ENCODE results near the gene PAQR4.
A peak's percentile ranks its signal among the peaks of the same experiment; 100 is the strongest.

Gene PAQR4

DNA sequence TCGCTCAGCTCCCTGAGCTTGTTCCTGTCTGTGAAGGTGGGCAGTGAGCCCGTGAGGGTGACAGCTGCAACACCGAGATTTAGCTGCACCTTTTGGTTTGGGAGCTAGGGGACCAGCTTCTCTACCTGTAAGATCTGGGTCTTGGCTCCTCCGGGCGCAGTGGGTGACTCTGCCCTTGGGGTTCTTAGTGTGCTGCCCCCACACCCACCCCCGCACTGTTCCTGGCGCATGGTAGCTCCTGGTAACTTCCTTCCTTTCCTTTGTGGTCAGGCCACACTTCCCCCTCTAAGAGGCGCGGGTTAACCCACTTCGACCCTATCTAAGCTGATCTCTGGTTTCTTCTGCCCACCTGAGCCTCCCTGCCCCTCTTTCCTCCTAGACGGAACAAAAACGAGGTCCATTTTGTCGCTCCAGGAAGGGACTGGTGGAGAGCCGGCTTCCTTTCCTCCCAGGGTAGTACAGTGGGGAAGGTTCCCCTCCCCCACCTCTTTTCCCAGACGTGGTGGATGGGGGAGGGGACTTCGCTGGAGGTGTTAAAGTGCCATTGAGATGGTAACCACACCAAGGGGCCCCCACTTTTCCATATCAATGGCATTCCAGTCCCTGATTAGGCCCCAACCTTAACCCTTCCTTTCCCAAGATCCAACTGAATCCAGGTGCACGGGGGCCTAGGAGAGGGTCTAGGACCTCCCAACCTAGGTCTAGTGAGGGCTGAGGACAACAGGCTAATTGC, 39.0 kb downstream of the PAQR4 start:
- DNase-seq: no peak

DNA sequence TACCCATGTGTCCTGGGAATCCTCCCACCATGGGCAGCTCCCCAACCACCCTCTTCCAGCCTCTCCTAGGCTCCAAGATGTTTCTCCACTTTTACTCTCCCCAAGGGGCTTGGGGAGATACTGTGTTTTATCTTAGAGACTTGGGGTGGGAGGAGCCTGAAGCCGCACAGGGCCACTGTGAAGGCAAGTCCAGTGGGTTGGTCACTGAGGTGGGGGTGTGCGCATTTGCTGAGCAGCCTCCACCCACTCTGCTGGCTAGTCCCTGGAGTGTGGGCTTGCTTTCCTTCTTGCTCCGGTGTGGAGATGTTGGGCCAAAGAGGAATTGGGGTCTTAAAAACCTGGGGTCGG, 39.5 kb downstream of the PAQR4 start:
- DNase-seq: no peak

DNA sequence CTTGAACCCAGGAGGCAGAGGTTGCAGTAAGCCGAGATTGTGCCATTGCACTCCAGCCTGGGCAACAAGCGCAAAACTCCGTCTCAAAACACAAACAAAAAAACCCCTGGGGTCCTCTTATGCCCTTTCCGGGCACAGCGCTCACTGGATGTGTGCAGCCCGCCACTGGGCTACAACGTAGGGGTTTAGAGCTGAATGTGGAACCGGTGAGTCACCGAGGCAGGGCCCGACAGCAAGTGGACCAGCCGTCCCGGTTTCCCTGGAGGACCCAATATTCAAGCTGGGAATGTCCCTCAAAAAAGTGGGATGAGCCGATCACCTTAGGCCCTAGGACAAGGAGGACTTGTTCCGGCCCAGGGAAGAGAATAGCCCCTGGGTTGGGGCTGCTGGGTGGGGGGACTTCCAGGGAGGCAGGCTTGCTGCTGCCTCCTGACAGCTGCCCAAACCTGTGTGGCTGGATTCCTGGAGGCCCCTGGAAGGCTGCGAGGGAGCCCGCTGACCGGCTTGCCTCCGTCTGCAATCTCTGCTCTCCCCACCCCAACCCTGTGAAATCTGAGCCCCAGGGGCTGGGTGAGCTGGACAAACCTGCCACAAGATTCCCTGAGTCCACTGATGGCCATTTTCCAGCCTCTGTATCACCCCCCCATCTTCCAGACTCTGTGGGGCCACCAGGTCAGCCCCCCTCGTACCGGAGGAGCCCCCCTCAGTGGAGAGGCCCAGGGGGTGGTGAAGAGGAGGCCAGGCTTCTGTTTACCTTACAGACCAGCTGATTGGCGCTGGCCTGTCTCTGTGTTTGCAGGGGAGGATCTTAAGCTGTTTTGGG, 40.6 kb downstream of the PAQR4 start:
- DNase-seq: no peak

- DNase-seq: no peak
These were observed 41.4 kb downstream of the PAQR4 start for GRCh38 chr16:3010510-3010909.

GRCh38 chr16:3012246-3012645, 43.1 kb downstream of the PAQR4 start:
- DNase-seq: peak; percentile 70

DNA sequence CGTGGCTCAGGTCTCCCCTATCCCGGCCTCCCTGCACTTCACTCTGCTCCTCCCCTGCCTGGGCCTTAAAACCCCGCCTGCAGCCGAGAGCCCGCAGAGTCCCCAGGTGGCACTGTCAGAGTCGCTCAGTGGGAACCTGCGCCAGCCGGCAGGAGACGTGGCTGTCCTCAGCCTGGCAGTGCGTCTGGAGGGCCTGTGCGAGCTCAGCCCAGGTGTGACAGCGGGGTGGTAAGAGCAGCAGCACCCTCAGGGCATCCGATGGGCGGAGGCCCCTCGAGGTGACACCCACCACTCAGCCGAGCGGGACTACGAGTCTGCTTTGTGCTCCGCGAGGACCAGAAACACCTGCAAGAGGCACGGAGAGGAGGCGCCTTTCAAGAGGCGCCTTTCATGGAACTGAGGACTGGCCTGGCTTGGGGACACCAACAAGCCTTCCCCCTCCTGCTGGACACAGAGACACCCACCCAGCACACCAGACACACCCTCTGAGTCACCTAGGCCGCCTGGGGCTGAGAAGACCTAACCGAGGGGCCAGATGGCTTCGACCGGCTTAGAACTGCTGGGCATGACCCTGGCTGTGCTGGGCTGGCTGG, 43.8 kb downstream of the PAQR4 start, which contains the start of gene CLDN9:
CLDN9 (plus strand) TSS at position 96 of the 593 bp plus-strand sequence; CDS start at position 536, 440 bp downstream.
- DNase-seq: peak; percentile 43

GRCh38 chr16:3013491-3013951, 44.4 kb downstream of the PAQR4 start:
- DNase-seq: no peak

DNA sequence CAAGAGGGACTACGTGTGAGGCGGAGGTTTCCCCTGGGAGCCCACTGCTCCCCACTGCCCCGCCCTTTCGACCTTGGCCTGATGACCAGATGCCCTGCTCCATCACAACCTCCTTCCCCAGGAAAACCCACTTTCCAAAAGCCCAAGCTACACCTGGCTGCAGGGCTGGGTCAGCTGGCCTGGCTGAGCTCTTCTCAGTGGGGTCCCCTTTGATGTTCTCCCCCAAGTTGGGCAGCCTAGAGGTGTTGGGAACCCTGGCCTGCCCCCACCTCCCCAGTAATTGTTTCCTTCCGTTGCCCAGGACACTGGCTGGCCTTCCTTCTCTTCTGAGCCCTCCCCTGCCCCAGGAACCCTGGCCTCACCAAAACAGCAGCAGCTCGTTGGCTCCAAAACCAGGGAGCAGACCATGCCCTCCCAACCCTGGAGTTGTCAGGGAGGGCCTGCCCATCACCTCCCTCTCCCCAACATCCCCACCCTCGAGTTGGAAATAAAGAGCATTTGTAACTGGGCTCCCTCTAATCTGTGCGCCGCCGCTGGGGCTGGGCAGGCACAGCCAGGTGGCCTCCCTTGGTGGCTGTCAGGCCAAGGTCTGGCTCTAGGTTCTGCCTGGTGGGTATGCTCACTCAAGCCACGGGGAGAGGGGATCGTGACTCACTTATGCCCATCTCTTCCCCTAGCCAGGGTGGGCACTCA, 45.0 kb downstream of the PAQR4 start:
- no peak for DNase-seq

GRCh38 chr16:3014971-3015370, 45.8 kb downstream of the PAQR4 start:
- no peak for DNase-seq

DNA sequence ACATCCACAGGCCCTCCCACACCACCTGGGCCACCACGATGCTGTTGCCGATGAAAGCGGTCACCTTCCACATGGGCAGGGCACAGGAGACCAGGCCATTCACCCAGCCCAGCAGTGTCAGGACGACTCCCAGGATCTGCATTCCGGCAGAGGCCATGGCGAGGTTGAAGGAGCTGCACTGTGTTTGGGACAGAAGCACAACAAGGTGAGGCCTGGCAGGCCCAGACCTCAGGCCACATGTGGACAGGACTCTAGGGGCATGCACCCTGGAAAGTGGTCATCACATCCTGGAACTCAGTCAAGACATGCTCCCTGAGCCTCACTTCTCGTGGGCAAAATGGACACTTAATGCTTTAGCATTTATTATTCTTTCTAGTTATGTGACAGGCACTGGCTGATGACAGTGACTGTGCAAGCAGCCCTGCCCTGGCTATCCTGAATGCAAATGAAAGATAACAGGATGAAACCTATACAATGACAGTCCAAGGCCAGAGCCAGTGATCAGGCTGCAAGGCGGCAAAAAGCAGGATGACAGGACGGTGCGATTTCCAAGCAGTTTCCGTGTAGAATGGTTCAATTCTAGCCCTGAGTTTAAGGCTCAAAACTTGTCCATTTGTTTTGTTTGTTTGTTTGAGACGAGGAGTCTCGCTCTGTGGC, 46.8 kb downstream of the PAQR4 start:
- DNase-seq: no peak

- DNase-seq: no peak
These were observed 48.2 kb downstream of the PAQR4 start for GRCh38 chr16:3017344-3017743.

GRCh38 chr16:3017794-3018506, 48.8 kb downstream of the PAQR4 start, which contains the start of gene CLDN6:
CLDN6 (minus strand) TSS chr16:3018183; CDS start chr16:3016021, 2,162 bp downstream.
- peak; percentile 45 for DNase-seq

- DNase-seq: no peak
These were observed 50.6 kb downstream of the PAQR4 start for GRCh38 chr16:3019594-3020246.

DNA sequence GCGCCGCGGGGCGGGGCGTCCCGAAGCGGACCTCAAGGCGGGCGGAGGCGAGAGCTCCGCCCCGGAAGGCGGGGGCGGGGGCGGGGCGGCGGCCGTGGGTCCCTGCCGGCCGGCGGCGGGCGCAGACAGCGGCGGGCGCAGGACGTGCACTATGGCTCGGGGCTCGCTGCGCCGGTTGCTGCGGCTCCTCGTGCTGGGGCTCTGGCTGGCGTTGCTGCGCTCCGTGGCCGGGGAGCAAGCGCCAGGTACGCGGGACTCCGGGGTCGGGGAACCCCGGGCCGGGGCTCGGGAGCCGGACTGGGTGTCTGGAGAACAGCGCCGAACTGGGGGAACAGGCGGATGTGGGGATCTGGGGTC, 51.1 kb downstream of the PAQR4 start, which contains the start of gene TNFRSF12A:
TNFRSF12A (plus strand) TSS at position 122 of the 357 bp plus-strand sequence; CDS start at position 152, 30 bp downstream.
- peak; percentile 28 for DNase-seq

DNA sequence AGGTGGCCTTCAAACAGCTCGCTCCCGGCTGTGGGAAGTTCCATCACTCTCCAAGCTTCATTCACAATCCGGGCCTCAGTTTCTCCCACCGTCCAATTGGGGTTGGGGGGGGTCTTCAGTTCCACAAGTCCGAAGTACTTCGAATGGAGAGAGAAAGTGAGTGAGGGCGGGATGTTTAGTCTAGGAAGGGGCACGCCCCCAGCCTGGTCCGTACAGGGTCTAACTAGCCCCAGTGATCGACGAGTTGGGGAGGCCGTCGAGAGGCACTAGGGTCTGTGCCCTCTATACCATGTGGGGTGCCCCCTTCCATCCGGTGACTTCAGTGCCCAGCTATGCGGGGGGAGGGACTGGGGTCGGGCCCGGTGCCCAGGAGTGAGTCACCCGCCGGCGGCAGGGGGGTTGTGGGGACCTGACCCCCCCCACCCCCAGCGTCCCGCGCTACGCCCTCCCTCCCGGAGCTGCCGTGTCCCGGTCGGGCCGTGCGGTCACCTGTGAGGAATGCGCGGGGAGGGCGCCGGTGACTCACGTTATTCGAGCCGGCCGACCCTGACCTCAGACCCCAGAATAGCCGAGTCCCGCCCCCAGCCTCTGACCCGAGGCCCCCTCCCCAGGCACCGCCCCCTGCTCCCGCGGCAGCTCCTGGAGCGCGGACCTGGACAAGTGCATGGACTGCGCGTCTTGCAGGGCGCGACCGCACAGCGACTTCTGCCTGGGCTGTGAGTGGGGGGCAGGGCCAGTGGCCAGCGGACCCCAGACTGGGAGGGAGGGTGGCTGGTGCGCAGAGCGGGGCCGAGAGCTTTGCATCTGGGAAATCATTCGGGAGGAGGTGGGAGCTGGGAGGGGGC, 51.7 kb downstream of the PAQR4 start:
- no peak for DNase-seq

DNA sequence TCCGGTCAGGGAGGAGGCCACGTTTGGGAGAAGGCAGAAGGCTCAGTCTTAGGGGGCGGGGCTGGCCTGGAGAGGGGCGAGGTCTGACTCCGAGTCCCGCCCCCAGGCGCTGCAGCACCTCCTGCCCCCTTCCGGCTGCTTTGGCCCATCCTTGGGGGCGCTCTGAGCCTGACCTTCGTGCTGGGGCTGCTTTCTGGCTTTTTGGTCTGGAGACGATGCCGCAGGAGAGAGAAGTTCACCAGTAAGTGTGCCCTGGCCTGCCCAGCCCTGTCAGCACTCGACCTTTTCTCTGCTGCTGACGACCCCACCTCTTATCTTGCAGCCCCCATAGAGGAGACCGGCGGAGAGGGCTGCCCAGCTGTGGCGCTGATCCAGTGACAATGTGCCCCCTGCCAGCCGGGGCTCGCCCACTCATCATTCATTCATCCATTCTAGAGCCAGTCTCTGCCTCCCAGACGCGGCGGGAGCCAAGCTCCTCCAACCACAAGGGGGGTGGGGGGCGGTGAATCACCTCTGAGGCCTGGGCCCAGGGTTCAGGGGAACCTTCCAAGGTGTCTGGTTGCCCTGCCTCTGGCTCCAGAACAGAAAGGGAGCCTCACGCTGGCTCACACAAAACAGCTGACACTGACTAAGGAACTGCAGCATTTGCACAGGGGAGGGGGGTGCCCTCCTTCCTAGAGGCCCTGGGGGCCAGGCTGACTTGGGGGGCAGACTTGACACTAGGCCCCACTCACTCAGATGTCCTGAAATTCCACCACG, 52.5 kb downstream of the PAQR4 start:
- DNase-seq: peak; percentile 30

GRCh38 chr16:3022208-3022683, 53.1 kb downstream of the PAQR4 start:
- DNase-seq: no peak

DNA sequence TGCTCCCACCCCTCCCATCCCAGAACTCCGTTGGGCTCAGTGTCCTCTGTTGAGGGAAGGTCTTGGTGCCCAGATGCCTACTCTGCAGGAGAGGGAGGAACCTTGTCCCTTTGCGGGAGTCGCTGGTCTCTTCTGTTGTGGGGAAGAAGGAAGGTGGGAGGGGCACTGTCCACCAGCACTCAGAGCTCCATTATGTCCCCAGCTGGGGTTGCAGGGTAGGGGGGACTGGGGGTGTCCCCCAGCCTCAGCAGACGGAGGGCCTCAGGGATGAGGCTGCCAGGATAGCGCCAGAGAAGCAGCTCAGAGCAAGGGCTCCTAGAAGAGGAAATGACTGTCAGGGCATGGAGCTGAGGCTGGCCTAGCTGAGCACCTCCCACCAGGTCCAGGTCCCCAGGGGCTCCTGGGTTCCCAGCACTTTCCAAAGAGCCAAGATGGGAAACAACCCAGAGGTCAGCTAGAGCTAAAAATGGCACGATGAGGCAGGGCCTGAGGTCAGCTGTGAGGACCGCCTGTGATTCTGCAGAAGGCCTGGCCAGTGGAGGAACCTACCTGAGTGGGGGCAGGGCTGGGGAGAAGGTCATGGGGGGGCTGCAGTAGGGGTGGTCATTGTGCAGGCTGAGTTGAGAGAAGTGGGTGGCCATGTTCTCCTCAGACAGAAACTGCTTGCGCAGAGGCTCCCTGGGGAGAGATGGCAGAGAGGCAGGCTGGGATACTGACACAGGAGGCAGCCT, 53.7 kb downstream of the PAQR4 start:
- DNase-seq: no peak

Data from NCI-H1092 (cell line).